HepG2 (cell line): ENCODE data around the gene DNAJC13. TPM values are rescaled to one million over a fixed set of nuclear protein-coding genes. Genes with fewer than 3 reads are reported as not detected.

Experiments
- ATAC-seq: fragments of 200-7000 bp; cut with Tn5 transposase; 3 replicates; pipeline ENCODE4 v1.9.1; 2020; ENCODE audit warnings: mild to moderate bottlenecking, moderate library complexity
- BruUV-seq: library from RNA; stranded (reverse); fragments of 400-500 nt; replicated peaks from 2 replicates; lab custom pipeline; 2021; lab: Mats Ljungman, UMichigan
- CTCF ChIA-PET: fragments of 300-600 bp; formaldehyde crosslinking; extraction: SDS; loops from one replicate; lab custom pipeline; 2021; ENCODE audit warnings: low total read pairs, inconsistent platforms, low intra/inter-chr PET ratio; lab: Yijun Ruan, JAX
- POLR2A ChIA-PET: fragments of 350-600 bp; sonication (Branson Sonifier 250); formaldehyde crosslinking; loops from one replicate; lab custom pipeline; 2020; ENCODE audit warnings: antibody characterized with exemption, inconsistent platforms; lab: Yijun Ruan, JAX
- DNase-seq: peaks from one replicate; pipeline ENCODE4 v3.0.0-alpha.2; 2015; ENCODE audit warnings: low spot score
- FAIRE-seq: peaks from 3 replicates; lab custom pipeline; 2011; peaks lifted over from hg19 to GRCh38; lab: Jason Lieb, UNC
- H2AFZ ChIP-seq: one replicate; pipeline ENCODE4 v1.6.1; 2011; ENCODE audit warnings: low read length, inconsistent platforms
- H3K27ac ChIP-seq: fragments of 300-600 bp; 3 replicates; pipeline ENCODE4 v1.8.0; 2011; ENCODE audit warnings: mixed run types, mild to moderate bottlenecking, mixed read lengths, low read length, inconsistent platforms; ENCODE audit not compliant: insufficient read depth; ENCODE audit errors: extremely low read length
- H3K27me3 ChIP-seq, 2 experiments: fragments of 200-600 bp in 1 of 2; 2 replicates in 1 of 2; 3 replicates in 1 of 2; pipeline versions ENCODE4 v1.6.0 to v1.8.0; 2011; ENCODE audit warnings: low read length in 2 of 2, mild to moderate bottlenecking in 2 of 2, moderate library complexity in 2 of 2, inconsistent platforms in 1 of 2; ENCODE audit not compliant: insufficient read depth in 2 of 2, control insufficient read depth in 1 of 2
- H3K36me3 ChIP-seq, 2 experiments: fragments of 200-600 bp in 1 of 2; replicated peaks in 1 of 2; 2 replicates in 1 of 2; 3 replicates in 1 of 2; pipeline versions ENCODE4 v1.5.1 to v1.8.0; 2011; ENCODE audit warnings: low read length in 2 of 2, inconsistent platforms in 1 of 2; ENCODE audit not compliant: insufficient read depth in 2 of 2, control insufficient read depth in 1 of 2
- H3K4me1 ChIP-seq: 2 replicates; pipeline ENCODE4 v1.5.1; 2012; ENCODE audit warnings: low read length, inconsistent platforms; ENCODE audit not compliant: insufficient read depth
- H3K4me2 ChIP-seq: 2 replicates; pipeline ENCODE4 v1.6.0; 2011; ENCODE audit warnings: low read depth, low read length, inconsistent platforms
- H3K4me3 ChIP-seq, 3 experiments: fragments of 200-600 bp in 1 of 3; sonication (generic), shearing (Covaris generic) in 1 of 3; replicated peaks in 1 of 3; 2 replicates each; pipeline ENCODE4 v1.5.1; 2011 to 2016; ENCODE audit warnings: low read length in 3 of 3, inconsistent platforms in 2 of 3, low read depth in 2 of 3, mild to moderate bottlenecking in 2 of 3, control low read depth in 1 of 3, mixed read lengths in 1 of 3; ENCODE audit not compliant: insufficient read depth in 1 of 3
- H3K79me2 ChIP-seq: one replicate; pipeline ENCODE4 v1.6.1; 2011; ENCODE audit warnings: low read length, inconsistent platforms; ENCODE audit not compliant: insufficient read depth
- H3K9ac ChIP-seq: 2 replicates; pipeline ENCODE4 v1.6.0; 2011; ENCODE audit warnings: mild to moderate bottlenecking, low read depth, low read length, inconsistent platforms; ENCODE audit not compliant: insufficient read depth
- H3K9me3 ChIP-seq: 2 replicates; pipeline ENCODE4 v1.5.1; 2012; ENCODE audit warnings: mild to moderate bottlenecking, low read length
- H4K20me1 ChIP-seq: 2 replicates; pipeline ENCODE4 v1.6.0; 2011; ENCODE audit warnings: inconsistent platforms, mild to moderate bottlenecking, low read length, moderate library complexity; ENCODE audit not compliant: insufficient read depth
- CBX2 ChIP-seq, 2 experiments: fragments of 200-600 bp in 1 of 2; sonication (generic); formaldehyde crosslinking in 1 of 2; IDR thresholded peaks; 2 replicates each; pipeline versions ENCODE4 v1.7.0 to v1.8.1; 2018 to 2022; ENCODE audit warnings: low read depth in 2 of 2, low read length in 1 of 2, mild to moderate bottlenecking in 1 of 2, missing genetic modification reagents in 1 of 2
- DBP ChIP-seq: sonication (generic); formaldehyde crosslinking; IDR thresholded peaks from 2 replicates; pipeline ENCODE4 v1.4.0; 2020; ENCODE audit warnings: missing genetic modification reagents; ENCODE audit errors: not compliant biosample characterization
- EHMT2 ChIP-seq: fragments of 200-600 bp; sonication (generic); IDR thresholded peaks from 2 replicates; pipeline ENCODE4 v1.7.0; 2017; ENCODE audit warnings: antibody characterized with exemption, low read depth, low read length, borderline replicate concordance
- FOXO1 ChIP-seq: sonication (generic); formaldehyde crosslinking; IDR thresholded peaks from 2 replicates; pipeline ENCODE4 v1.4.0; 2020; ENCODE audit warnings: missing genetic modification reagents
- KLF6 ChIP-seq: IDR thresholded peaks from 2 replicates; pipeline ENCODE4 v1.8.0; 2016; ENCODE audit warnings: missing biosample characterization, missing genetic modification reagents
- MEIS1 ChIP-seq: sonication (generic); formaldehyde crosslinking; IDR thresholded peaks from 2 replicates; pipeline ENCODE4 v1.9.0; 2021; ENCODE audit warnings: mild to moderate bottlenecking, missing genetic modification reagents, moderate library complexity, borderline replicate concordance
- NCOR1 ChIP-seq: fragments of 200-600 bp; sonication (generic); IDR thresholded peaks from 2 replicates; pipeline ENCODE4 v1.7.0; 2017; ENCODE audit warnings: antibody characterized with exemption, low read length, borderline replicate concordance
- RFX5 ChIP-seq: IDR thresholded peaks from 2 replicates; pipeline ENCODE4 v1.6.1; 2011; ENCODE audit warnings: low read depth, low read length, improper control_type of control experiment
- TARDBP ChIP-seq: sonication (generic); formaldehyde crosslinking; IDR thresholded peaks from 2 replicates; pipeline ENCODE4 v1.8.0; 2022; ENCODE audit warnings: mild to moderate bottlenecking, missing genetic modification reagents
- ZMYM3 ChIP-seq: sonication (generic); formaldehyde crosslinking; IDR thresholded peaks from 2 replicates; pipeline ENCODE4 v1.5.1; 2020; ENCODE audit warnings: mild to moderate bottlenecking, missing genetic modification reagents
- ZNF33B ChIP-seq: sonication (generic); formaldehyde crosslinking; IDR thresholded peaks from 2 replicates; pipeline ENCODE4 v1.5.1; 2020; ENCODE audit warnings: mild to moderate bottlenecking, missing genetic modification reagents
- WGBS: methylation state at CpG from one replicate; pipeline ENCODE4 v1.1.6; 2017; ENCODE audit warnings: low lambda C conversion rate; 5-methylcytosine and 5-hydroxymethylcytosine counted together
- in situ Hi-C: cut with HindIII; loops from 2 replicates; pipeline ENCODE4 v1.10.0; 2017; ENCODE audit warnings: low pct_unique_long_range_greater_than_20kb; ENCODE audit not compliant: extremely low pct_ligation_motif_present
- intact Hi-C: fragments of 100-400 bp; cut with micrococcal nuclease; formaldehyde crosslinking; loops from one replicate; pipeline ENCODE4 v1.10.0; 2022; ENCODE audit not compliant: unreplicated experiment
- polyA plus RNA-seq, 8 experiments: library from polyadenylated mRNA; depleted of rRNA in 3 of 8; stranded (reverse) in 7 of 8; unstranded in 1 of 8; fragments of >200 nt; fragmentation: Illumina TruSeq in 4 of 8; extraction: Trizol in 4 of 8; gene quantifications; 2 replicates each; pipeline versions ENCODE4 v1.2.1 to v1.2.3, GENCODE V29; 2011 to 2016; ENCODE audit warnings: low read depth in 4 of 8, missing spikeins in 1 of 8, mixed read lengths in 1 of 8; ENCODE audit not compliant: insufficient read depth in 1 of 8
- total RNA-seq, 5 experiments: library from RNA; depleted of rRNA; stranded (reverse); fragments of >200 nt; fragmentation: Illumina TruSeq; extraction: Trizol; gene quantifications; 2 replicates each; pipeline ENCODE4 v1.2.3, GENCODE V29; 2016; ENCODE audit warnings: low read depth in 1 of 5
- TF ChIP-seq, protein P1 (sequence below): IDR thresholded peaks from 2 replicates; pipeline ENCODE4 v1.6.1; 2018; ENCODE audit warnings: missing genetic modification reagents
- TF ChIP-seq, protein P2 (sequence below): sonication (generic); formaldehyde crosslinking; IDR thresholded peaks from 2 replicates; pipeline ENCODE4 v1.5.0; 2020; ENCODE audit warnings: missing genetic modification reagents
- TF ChIP-seq, protein P3 (sequence below): sonication (generic); formaldehyde crosslinking; IDR thresholded peaks from 2 replicates; pipeline ENCODE4 v1.4.0; 2020; ENCODE audit warnings: missing genetic modification reagents, borderline replicate concordance

The DNAJC13 gene
- total and polyA plus RNA-seq, 2 of the 13 experiments (the other 11 are each of a cell fraction or from before 2014, with no cell fraction given): 9.1 to 26.2 TPM

- CTCF ChIA-PET: no interaction called here
- Histone ChIP-seq H3K4me2 (no peak overlapping the region), H3K4me3 (no peak overlapping the region), H3K4me1 (no peaks in the 10 kb centered on the region), H3K9ac (no peak overlapping the region), H4K20me1 (no peaks in the 10 kb centered on the region), H3K79me2 (no peaks in the 10 kb centered on the region), H2AFZ (no peak overlapping the region), H3K9me3 (no peaks in the 10 kb centered on the region), H3K36me3 (no peaks in the 10 kb centered on the region), H3K27ac (no peak overlapping the region), H3K27me3 (no peaks in the 10 kb centered on the region)
- POLR2A ChIA-PET: no interaction called here
- FAIRE-seq (no peak), DNase-seq (no peak), ATAC-seq (no peak)
- intact Hi-C loops: no loop called here
- TF ChIP-seq CBX2 (IDR thresholded peaks at IDR 0.05; ENCODE audit: low read depth, low read length) (no peak), CBX2 (CRISPR knock-in tag; IDR thresholded peaks at IDR 0.05; ENCODE audit: low read depth) (no peak), RFX5 (no peak), ZNF33B (CRISPR knock-in tag) (no peak), DBP (CRISPR knock-in tag) (no peak), MEIS1 (no peak), EHMT2 (no peak), ZMYM3 (CRISPR knock-in tag) (no peak), NCOR1 (no peak), KLF6 (CRISPR knock-in tag) (no peak), TARDBP (CRISPR knock-in tag) (no peak), FOXO1 (CRISPR knock-in tag) (no peak)
- TF ChIP-seq, protein P1, sequence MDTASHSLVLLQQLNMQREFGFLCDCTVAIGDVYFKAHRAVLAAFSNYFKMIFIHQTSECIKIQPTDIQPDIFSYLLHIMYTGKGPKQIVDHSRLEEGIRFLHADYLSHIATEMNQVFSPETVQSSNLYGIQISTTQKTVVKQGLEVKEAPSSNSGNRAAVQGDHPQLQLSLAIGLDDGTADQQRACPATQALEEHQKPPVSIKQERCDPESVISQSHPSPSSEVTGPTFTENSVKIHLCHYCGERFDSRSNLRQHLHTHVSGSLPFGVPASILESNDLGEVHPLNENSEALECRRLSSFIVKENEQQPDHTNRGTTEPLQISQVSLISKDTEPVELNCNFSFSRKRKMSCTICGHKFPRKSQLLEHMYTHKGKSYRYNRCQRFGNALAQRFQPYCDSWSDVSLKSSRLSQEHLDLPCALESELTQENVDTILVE (CRISPR knock-in tag): no peak
- TF ChIP-seq, protein P2, sequence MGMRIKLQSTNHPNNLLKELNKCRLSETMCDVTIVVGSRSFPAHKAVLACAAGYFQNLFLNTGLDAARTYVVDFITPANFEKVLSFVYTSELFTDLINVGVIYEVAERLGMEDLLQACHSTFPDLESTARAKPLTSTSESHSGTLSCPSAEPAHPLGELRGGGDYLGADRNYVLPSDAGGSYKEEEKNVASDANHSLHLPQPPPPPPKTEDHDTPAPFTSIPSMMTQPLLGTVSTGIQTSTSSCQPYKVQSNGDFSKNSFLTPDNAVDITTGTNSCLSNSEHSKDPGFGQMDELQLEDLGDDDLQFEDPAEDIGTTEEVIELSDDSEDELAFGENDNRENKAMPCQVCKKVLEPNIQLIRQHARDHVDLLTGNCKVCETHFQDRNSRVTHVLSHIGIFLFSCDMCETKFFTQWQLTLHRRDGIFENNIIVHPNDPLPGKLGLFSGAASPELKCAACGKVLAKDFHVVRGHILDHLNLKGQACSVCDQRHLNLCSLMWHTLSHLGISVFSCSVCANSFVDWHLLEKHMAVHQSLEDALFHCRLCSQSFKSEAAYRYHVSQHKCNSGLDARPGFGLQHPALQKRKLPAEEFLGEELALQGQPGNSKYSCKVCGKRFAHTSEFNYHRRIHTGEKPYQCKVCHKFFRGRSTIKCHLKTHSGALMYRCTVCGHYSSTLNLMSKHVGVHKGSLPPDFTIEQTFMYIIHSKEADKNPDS (CRISPR knock-in tag): no peak
- TF ChIP-seq, protein P3, sequence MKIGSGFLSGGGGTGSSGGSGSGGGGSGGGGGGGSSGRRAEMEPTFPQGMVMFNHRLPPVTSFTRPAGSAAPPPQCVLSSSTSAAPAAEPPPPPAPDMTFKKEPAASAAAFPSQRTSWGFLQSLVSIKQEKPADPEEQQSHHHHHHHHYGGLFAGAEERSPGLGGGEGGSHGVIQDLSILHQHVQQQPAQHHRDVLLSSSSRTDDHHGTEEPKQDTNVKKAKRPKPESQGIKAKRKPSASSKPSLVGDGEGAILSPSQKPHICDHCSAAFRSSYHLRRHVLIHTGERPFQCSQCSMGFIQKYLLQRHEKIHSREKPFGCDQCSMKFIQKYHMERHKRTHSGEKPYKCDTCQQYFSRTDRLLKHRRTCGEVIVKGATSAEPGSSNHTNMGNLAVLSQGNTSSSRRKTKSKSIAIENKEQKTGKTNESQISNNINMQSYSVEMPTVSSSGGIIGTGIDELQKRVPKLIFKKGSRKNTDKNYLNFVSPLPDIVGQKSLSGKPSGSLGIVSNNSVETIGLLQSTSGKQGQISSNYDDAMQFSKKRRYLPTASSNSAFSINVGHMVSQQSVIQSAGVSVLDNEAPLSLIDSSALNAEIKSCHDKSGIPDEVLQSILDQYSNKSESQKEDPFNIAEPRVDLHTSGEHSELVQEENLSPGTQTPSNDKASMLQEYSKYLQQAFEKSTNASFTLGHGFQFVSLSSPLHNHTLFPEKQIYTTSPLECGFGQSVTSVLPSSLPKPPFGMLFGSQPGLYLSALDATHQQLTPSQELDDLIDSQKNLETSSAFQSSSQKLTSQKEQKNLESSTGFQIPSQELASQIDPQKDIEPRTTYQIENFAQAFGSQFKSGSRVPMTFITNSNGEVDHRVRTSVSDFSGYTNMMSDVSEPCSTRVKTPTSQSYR: no peak
- 100% methylated on average over 1 of the region's 1 CpG for WGBS
- in situ Hi-C loops: no loop called here
- no TSS peak for BruUV-seq
Observed at GRCh38 chr3:132587401-132587800, 170.1 kb downstream of the DNAJC13 start.
